GM12872 (cell line): Measurements from ENCODE around the gene EZH1.

Source experiments
- CTCF ChIP-seq: IDR thresholded peaks from 3 replicates; pipeline ENCODE4 v1.5.1; 2011; ENCODE audit warnings: low read depth, mild to moderate bottlenecking, low read length, moderate library complexity; ENCODE audit not compliant: insufficient read depth

Gene EZH1

GRCh38 chr17:42761638-42762037 lies 16.8 kb upstream of the EZH1 start:
- TF ChIP-seq CTCF, result no peak

GRCh38 chr17:42760652-42761581 lies 16.1 kb upstream of the EZH1 start, which contains the start of gene RAMP2:
Gene RAMP2 (plus strand): TSS chr17:42761227. CDS start chr17:42761262, 35 bp downstream.
- TF ChIP-seq CTCF, result no peak

DNA sequence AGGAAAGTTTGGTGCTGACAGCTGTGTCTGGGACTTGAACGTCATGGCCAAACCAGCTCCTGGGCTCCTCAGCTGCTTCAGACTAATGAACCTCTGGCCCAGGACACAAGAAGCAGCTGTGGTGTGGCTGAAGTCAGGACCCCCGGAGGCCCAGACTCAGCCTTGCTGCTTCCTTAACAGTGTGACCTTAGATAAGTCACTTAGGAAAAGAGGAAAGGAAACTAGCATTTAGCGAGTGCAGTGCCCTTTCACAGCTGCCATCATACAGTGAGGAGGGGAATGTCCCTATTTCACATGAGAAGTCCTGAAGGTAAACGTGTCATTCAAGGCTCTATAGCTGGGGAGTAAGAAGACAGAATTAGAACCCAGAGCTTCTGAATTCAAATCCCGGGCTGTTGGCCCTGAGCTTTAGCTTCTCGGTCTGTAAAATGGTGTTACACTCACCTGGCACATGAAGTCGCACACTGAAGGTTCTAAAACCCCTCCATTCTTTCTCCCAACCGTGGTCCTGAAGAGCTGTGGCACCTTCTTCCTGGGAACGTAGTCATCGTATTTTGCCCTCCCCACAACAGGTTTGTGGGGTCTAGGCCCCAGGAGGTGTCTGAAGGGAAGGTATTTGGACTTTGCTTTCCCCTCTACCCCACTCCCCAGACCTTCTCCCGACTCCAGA lies 15.3 kb upstream of the EZH1 start:
- no peak for TF ChIP-seq CTCF

DNA sequence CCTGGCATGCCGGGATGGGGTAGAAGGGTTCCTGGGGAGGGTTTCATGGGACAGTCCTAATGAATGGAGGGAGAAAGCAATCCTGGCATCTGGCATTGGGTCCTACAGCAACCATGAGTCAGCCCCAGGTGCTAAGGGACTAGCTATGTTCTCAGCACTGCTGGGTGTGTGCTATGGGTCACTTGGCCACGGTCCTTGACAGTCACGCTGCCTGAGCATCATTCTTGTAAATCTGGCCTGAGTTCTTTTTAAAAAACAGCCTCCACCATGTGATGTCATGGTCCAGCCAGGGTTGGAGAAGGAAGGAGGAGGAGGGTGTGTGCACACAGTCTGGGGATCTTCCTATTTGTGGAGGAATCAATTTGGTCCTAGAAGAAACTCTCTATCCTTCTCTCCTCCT lies 9.9 kb upstream of the EZH1 start:
- no peak for TF ChIP-seq CTCF

GRCh38 chr17:42751628-42752027 lies 6.8 kb upstream of the EZH1 start:
- no peak for TF ChIP-seq CTCF

DNA sequence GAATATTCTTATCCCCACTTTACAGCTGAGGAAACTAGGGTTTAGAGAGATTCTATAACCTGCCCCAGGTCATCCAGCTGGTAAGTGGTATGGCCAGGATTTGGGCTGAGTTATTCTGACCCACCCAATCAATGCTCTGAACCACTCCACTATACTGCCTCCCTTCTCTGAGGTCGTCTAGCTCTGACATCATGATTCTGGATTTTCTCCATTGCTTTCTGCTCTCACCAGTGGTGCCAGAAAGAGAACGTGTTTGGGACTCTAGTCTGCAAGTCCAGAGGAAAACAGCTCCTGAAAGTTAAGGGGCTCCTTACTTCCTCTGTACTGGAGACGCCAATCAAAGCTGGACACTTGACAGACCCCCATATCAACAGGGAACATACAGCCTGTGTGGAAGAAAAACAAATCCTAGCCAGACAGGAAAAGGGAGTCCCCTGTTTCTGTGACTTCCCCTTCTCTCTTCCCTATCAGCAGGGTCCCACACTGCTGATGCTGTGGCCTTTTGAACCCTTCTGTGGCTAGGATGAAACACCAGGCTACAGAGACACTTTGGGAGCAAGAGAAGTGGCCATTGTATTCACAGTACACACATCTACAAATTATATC lies 6.0 kb upstream of the EZH1 start:
- TF ChIP-seq CTCF, result no peak
